Measurements from ENCODE around the gene CLEC18C. TPM values are rescaled to one million over a fixed set of nuclear protein-coding genes. Genes with fewer than 3 reads are reported as not detected.
"Not testable (repeated sequence)": the region's sequence is repeated elsewhere in the genome, so short reads cannot be mapped to it uniquely, and the experiment has no call there.

CLEC18C gene
- polyA plus RNA-seq, 3 donors, result 0.65 TPM; not detected in 2

- H3K36me3 ChIP-seq (replicated peaks in 1 of 2; ENCODE audit: control insufficient read depth in 1 of 2, insufficient read depth in 2 of 2, low read length in 2 of 2); H2AFZ ChIP-seq (ENCODE audit: insufficient read depth, low read depth, low read length, poor library complexity, severe bottlenecking); H3K9me3 ChIP-seq (replicated peaks in 1 of 2; ENCODE audit: control insufficient read depth in 1 of 2, insufficient read depth in 1 of 2, low read length in 2 of 2); H3K9ac ChIP-seq (ENCODE audit: insufficient read depth, low read length, poor library complexity, severe bottlenecking); H3K27ac ChIP-seq (ENCODE audit: low read depth in 1 of 2, low read length in 2 of 2); H3K4me2 ChIP-seq (replicated peaks; ENCODE audit: extremely low read depth, low read length, poor library complexity, severe bottlenecking); H4K20me1 ChIP-seq (ENCODE audit: insufficient read depth, low read length); H3K4me3 ChIP-seq (replicated peaks in 1 of 3; ENCODE audit: low read depth in 2 of 3, low read length in 3 of 3); H3K4me1 Mint-ChIP-seq; H3K36me3 Mint-ChIP-seq; H3K9me3 Mint-ChIP-seq; H3K4me1 ChIP-seq (ENCODE audit: control insufficient read depth in 1 of 2, insufficient read depth in 2 of 2, low read length in 2 of 2); H3K4me3 Mint-ChIP-seq; H3K27me3 ChIP-seq (ENCODE audit: control insufficient read depth in 2 of 2, insufficient read depth in 2 of 2, low read length in 2 of 2); DNase-seq; H3K79me2 ChIP-seq (ENCODE audit: insufficient read depth, low read length); H3K27ac Mint-ChIP-seq; intact Hi-C loops (cut with micrococcal nuclease): not testable (repeated sequence)
- 83% methylated on average over 1 of the region's 3 CpGs for WGBS (ENCODE audit: insufficient coverage)
- H3K27me3 Mint-ChIP-seq (ENCODE audit: low read depth in 3 of 3), result peaks cover 8 to 14% (median 14%) of the 10 kb centered on the region in 3 donors
These were observed 25.1 kb downstream of the CLEC18C start for GRCh38 chr16:70198666-70199065.

DNA sequence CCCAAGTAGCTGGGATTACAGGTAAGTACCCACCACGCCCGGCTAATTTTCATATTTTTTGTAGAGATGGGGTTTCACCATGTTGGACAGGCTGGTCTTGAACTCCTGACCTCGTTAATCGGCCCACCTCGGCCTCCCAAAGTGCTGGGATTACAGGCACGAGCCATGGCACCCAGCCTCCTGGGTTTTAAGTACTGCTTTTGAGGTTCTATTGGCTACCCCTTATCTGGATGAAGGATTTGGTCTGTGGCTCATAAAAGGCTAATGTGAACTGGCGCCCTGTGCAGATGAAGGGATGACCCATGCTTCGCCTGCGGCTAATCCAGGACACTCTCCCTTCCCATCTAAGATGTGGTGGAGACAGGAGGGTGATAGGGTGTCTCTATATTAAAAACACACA is 25.6 kb downstream of the CLEC18C start:
- intact Hi-C loops (cut with micrococcal nuclease); H3K9me3 Mint-ChIP-seq; H3K4me1 ChIP-seq (ENCODE audit: control insufficient read depth in 1 of 2, insufficient read depth in 2 of 2, low read length in 2 of 2); H2AFZ ChIP-seq (ENCODE audit: insufficient read depth, low read depth, low read length, poor library complexity, severe bottlenecking); H3K36me3 ChIP-seq (replicated peaks in 1 of 2; ENCODE audit: control insufficient read depth in 1 of 2, insufficient read depth in 2 of 2, low read length in 2 of 2); H3K36me3 Mint-ChIP-seq; H3K4me2 ChIP-seq (replicated peaks; ENCODE audit: extremely low read depth, low read length, poor library complexity, severe bottlenecking); H3K27ac ChIP-seq (ENCODE audit: low read depth in 1 of 2, low read length in 2 of 2); H3K4me3 ChIP-seq (replicated peaks in 1 of 3; ENCODE audit: low read depth in 2 of 3, low read length in 3 of 3); H3K4me1 Mint-ChIP-seq; DNase-seq; H4K20me1 ChIP-seq (ENCODE audit: insufficient read depth, low read length); H3K27ac Mint-ChIP-seq; H3K27me3 ChIP-seq (ENCODE audit: control insufficient read depth in 2 of 2, insufficient read depth in 2 of 2, low read length in 2 of 2); H3K79me2 ChIP-seq (ENCODE audit: insufficient read depth, low read length); H3K4me3 Mint-ChIP-seq; H3K9me3 ChIP-seq (replicated peaks in 1 of 2; ENCODE audit: control insufficient read depth in 1 of 2, insufficient read depth in 1 of 2, low read length in 2 of 2); H3K9ac ChIP-seq (ENCODE audit: insufficient read depth, low read length, poor library complexity, severe bottlenecking): not testable (repeated sequence)
- H3K27me3 Mint-ChIP-seq (ENCODE audit: low read depth in 3 of 3), result peaks cover 8 to 14% (median 14%) of the 10 kb centered on the region in 3 donors
- 97% methylated on average over 3 of the region's 9 CpGs for whole genome bisulfite sequencing (ENCODE audit: insufficient coverage)

- H3K27ac Mint-ChIP-seq; H3K9ac ChIP-seq (ENCODE audit: insufficient read depth, low read length, poor library complexity, severe bottlenecking); H3K27me3 ChIP-seq (ENCODE audit: control insufficient read depth in 2 of 2, insufficient read depth in 2 of 2, low read length in 2 of 2); H3K79me2 ChIP-seq (ENCODE audit: insufficient read depth, low read length); H3K4me2 ChIP-seq (replicated peaks; ENCODE audit: extremely low read depth, low read length, poor library complexity, severe bottlenecking); intact Hi-C loops (cut with micrococcal nuclease); H3K36me3 Mint-ChIP-seq; H3K9me3 Mint-ChIP-seq; H3K4me1 Mint-ChIP-seq; H3K4me3 Mint-ChIP-seq; H3K27ac ChIP-seq (ENCODE audit: low read depth in 1 of 2, low read length in 2 of 2); H3K36me3 ChIP-seq (replicated peaks in 1 of 2; ENCODE audit: control insufficient read depth in 1 of 2, insufficient read depth in 2 of 2, low read length in 2 of 2); H3K9me3 ChIP-seq (replicated peaks in 1 of 2; ENCODE audit: control insufficient read depth in 1 of 2, insufficient read depth in 1 of 2, low read length in 2 of 2); H3K4me3 ChIP-seq (replicated peaks in 1 of 3; ENCODE audit: low read depth in 2 of 3, low read length in 3 of 3); H2AFZ ChIP-seq (ENCODE audit: insufficient read depth, low read depth, low read length, poor library complexity, severe bottlenecking); DNase-seq; H3K4me1 ChIP-seq (ENCODE audit: control insufficient read depth in 1 of 2, insufficient read depth in 2 of 2, low read length in 2 of 2); H4K20me1 ChIP-seq (ENCODE audit: insufficient read depth, low read length): not testable (repeated sequence)
- no CpG with 5 or more reads among the region's 8 CpGs for WGBS (ENCODE audit: insufficient coverage)
- peaks cover 8 to 14% (median 13%) of the 10 kb centered on the region in 3 donors for H3K27me3 Mint-ChIP-seq (ENCODE audit: low read depth in 3 of 3)
These were observed 26.5 kb downstream of the CLEC18C start for GRCh38 chr16:70200063-70200462.

- H3K27ac Mint-ChIP-seq; H3K9ac ChIP-seq (ENCODE audit: insufficient read depth, low read length, poor library complexity, severe bottlenecking); H3K4me2 ChIP-seq (replicated peaks; ENCODE audit: extremely low read depth, low read length, poor library complexity, severe bottlenecking); H3K9me3 Mint-ChIP-seq; H2AFZ ChIP-seq (ENCODE audit: insufficient read depth, low read depth, low read length, poor library complexity, severe bottlenecking); H3K27me3 ChIP-seq (ENCODE audit: control insufficient read depth in 2 of 2, insufficient read depth in 2 of 2, low read length in 2 of 2); H3K9me3 ChIP-seq (replicated peaks in 1 of 2; ENCODE audit: control insufficient read depth in 1 of 2, insufficient read depth in 1 of 2, low read length in 2 of 2); H3K4me3 ChIP-seq (replicated peaks in 1 of 3; ENCODE audit: low read depth in 2 of 3, low read length in 3 of 3); H3K4me1 ChIP-seq (ENCODE audit: control insufficient read depth in 1 of 2, insufficient read depth in 2 of 2, low read length in 2 of 2); H3K27me3 Mint-ChIP-seq (ENCODE audit: low read depth in 3 of 3); H3K4me3 Mint-ChIP-seq; H4K20me1 ChIP-seq (ENCODE audit: insufficient read depth, low read length); H3K79me2 ChIP-seq (ENCODE audit: insufficient read depth, low read length); H3K36me3 ChIP-seq (replicated peaks in 1 of 2; ENCODE audit: control insufficient read depth in 1 of 2, insufficient read depth in 2 of 2, low read length in 2 of 2); H3K4me1 Mint-ChIP-seq; H3K27ac ChIP-seq (ENCODE audit: low read depth in 1 of 2, low read length in 2 of 2); intact Hi-C loops (cut with micrococcal nuclease); DNase-seq: not testable (repeated sequence)
- peaks cover 7 to 21% of the 10 kb centered on the region in 2 donors for H3K36me3 Mint-ChIP-seq
- no CpG with 5 or more reads among the region's 7 CpGs for WGBS (ENCODE audit: insufficient coverage)
These were observed 29.9 kb downstream of the CLEC18C start for GRCh38 chr16:70203508-70203907.
